ENCODE results near the gene SLC2A1. TPM values are rescaled to one million over a fixed set of nuclear protein-coding genes. Genes with fewer than 3 reads are reported as not detected.

The SLC2A1 gene
- polyA plus RNA-seq, 4 donors: 33.6 to 67.5 (median 44.3) TPM

DNA sequence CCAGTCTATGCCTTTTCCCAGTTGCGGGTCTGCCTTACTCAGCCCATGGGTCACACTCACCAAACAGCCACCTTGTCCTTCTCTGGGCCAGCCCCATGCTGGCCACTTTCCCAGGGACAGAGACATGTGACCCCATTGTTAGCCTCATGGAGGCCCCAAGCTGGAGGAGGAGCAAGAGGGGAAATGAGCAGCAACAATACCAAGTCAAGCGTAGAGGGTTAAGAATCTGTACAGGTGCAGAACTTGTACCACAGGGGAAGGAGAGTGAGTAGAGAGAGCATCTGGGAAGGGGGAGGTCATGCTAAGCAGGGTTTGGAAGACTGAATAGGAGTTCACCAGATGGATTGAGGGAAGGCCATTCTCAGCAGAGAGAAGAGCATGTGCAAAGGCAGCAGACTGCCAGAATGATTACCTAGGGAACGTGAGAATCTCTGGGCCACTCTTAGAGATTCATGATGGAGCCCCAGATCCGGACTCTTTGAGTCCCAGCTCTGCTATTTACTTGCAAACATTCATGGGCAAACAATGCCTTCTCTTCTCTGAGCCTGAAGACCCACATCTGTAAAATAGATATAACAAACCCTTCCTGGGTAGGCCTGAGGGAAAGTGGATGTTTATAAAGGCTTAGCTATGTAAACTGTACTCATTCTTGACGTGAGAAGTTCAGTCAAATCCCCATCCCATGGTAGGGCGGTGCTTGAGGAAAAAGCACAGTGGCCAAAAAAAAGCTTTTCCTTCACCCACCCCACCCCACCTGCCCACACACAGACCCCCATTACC lies 2.8 kb upstream of the SLC2A1 start:
- no peak for DNase-seq (ENCODE audit: low read depth in 4 of 4, low spot score in 3 of 4)

DNA sequence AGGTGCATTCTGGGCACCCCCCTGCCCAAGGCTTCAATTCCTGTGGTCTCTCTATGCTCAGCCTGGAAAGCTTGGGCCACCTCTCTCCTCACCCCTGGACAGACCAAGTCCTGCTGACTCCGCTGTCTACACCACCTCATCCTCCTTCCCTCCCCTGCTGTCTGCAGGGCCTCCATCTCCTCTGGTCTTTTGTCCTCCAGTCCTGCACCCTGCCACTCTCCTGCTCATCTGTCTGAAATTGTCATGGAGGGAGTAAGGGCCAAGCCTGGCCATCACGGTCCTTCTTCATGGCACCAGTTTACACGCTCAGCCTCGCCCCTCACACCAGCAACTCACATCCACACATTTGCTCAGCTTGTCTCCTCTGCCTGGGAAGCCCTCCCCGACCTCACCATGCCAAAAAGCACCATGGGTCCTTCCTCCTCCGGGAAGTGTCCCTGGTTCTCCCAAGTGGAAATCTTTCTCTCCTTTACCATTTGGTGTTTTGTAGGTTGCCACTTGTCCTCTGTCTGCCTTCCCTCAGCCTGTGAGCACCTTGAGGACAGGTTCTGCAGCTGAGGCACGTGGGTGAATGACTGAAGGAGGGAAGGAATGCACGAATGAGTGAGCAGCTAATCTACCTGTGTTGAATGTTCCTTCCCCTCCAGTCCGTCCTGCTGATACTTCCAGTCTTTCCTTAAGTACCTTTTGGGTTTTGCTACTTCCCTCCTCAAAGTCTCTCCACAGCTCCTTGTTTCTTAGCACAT lies 2.1 kb upstream of the SLC2A1 start:
- DNase-seq (ENCODE audit: low read depth in 4 of 4, low spot score in 3 of 4): no peak

DNA sequence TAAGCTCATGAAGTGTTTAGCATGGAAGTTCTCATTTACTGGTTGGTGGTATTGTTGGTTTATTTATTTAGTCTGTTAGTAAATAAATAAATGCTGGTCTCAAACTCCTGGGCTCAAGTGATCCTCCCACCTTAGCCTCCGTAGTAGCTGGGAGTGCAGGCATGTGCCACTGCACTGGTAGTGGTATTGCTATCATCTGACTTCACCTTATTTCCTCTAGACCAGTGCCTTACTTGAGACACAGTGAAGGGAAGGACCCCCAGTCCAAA lies 1.4 kb upstream of the SLC2A1 start:
- DNase-seq (ENCODE audit: low read depth in 4 of 4, low spot score in 3 of 4): no peak

DNA sequence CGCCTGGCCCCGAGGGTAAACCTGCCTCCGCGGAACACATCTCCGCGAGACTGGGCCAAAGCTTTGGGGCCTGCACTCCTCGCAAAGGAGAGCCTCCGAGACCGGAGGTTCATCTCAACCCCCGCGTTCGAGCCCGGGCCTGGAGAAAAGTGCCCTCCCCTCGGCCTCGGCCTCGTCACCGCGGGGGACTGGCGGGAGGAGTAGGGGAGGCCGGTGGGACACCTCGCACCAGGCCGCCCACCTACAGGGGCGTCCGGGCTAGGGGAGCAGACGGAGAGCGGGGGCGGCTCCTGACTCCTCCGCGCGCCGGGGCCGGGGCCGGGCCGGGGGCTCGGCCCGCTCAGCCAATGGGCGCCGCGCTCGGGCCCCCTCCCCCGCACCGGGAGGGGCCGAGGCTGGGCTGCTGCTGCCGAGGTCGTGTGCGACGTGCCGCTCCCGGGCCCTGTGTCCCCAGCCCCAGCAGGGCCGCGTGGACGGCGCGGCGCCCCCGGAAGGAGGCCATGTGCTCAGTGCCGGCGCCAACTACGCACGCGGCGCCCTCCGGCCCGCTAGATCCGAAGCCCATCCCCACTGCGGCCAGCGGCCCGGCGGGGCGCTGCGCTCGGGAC lies 684 bp downstream of the SLC2A1 start:
- DNase-seq (ENCODE audit: low read depth in 4 of 4, low spot score in 3 of 4): peak in 2 of 4 donors; percentile 54 to 65

DNA sequence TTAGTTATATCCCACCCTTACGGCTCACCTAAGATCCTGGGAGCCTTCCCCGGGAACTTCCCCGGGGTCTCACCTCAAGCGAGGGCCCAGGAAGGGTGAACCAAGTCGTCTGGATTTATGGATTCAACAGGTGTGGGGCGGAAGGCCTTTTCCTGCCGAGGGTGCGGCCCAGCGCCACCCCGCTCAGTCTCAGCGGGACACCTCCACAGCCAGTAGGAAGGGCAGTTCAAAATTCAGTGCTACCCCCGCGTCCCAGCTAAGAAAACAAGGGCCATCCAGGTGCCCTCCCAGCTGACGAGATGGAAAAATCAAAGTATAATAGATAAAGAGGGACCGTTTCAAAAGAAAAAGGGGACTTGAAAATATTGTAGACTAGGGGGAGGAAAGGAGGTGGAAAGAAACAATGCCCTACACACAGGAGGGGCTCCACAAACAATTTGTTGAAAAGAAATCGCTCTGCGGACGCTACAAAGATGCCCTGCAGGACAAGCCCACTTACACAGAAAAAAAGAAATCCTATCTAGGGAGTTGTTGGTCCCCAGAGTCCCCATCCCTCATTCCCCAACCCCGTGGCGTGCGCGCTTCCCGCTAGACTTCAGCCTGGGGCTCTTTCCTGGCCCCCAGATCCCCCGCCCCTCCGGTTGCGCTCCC lies 1.3 kb downstream of the SLC2A1 start:
- DNase-seq (ENCODE audit: low read depth in 4 of 4, low spot score in 3 of 4): no peak

DNA sequence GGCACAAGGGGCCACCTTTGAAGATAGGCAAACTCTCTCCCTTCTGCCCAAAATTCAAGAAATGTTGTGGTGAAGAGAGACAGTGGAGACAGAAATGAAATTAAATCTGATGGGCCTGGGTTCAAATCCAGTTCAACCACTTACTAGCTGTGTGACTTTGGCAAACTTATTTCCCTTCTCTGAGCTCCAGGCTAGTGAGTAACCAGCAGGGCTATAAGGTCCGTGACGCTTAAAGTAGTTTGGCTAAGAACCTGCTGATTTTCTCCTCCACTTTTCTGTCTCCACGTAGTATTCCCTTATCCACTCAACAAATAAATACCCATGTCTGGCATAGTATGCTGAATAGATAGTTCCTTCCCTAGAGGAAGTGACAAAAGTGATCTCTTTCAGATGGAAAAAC lies 1.9 kb downstream of the SLC2A1 start:
- no peak for DNase-seq (ENCODE audit: low read depth in 4 of 4, low spot score in 3 of 4)

DNA sequence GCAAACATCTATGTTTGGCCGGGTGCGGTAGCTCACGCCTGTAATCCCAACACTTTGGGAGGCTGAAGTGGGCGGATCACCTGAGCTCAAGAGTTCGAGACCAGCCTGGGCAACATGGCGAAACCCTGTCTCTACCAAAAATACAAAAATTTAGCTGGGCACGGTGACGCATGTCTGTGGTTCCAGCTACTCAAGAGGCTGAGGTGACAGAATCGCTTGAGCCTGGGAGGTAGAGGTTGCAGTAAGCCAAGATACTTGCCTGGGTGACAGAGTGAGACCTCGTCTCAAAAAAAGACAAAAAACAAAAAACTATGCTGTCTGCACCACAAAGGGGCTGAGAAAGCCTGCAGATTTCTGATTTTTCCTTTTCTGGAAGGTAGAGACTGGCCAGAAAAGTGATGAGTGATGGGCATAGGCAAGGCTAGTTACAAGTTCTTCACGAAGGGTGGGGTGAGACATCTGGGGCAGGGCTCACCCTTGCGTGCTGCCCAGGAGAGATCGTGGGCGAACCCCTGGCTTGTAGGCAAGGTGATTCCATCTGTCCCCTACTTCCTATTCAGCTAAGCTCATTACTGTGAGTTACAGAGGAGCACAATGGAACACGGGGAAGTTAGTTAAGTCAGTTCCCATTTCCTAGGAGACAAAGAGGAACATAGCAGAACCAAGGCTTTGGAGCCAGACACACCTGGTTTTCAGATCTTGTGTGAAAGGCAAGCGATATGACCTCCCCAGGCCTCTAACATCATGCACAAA lies 3.2 kb downstream of the SLC2A1 start:
- DNase-seq (ENCODE audit: low read depth in 4 of 4, low spot score in 3 of 4): no peak

DNA sequence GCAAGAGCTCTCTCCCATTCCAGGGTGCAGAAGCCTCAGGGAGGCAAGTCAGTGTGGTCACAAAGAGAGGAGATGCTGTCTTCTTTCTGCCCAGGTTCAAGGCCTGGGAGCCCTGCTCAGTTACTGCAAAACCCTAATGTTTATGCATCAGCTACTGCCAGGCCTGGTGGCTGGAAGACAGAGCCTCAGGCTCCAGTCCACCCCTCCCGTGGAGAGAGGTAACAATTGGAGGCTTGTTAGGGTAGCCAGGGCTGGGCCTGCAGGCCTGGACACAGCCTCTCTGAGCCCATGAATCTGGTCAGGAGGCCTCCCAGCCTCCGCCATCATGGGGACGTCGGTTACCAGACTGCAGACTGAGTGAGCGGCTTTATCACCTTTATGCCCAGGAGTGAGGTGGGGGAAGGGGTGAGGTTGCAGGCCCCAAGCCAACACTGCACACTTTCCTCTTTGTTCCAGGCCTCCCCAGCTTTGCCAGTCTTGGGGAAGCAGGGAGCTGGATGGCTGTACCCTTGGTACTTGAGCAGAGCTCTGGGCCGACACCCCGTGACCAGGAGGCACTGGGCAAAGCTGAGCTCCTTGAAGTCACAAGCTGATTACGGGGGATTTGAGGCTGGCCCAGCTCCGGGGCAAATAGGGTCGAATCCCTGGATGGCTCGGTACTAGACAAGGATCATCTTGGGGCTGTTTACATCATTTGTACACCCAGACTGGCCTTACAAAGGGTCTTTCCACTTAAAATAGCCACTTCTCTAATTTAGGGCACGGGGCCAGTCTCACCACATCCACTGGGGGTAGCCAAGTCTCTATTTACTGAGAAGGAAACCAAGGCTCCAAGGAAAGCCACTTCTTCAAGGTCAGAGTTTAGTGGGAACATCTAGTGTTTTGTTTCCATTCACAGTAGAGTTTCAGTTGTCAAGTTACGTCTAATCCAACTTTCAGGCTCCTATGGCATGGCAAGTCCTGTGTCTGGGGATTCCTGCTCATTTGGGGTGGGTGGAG lies 5.2 kb downstream of the SLC2A1 start:
- no peak for DNase-seq (ENCODE audit: low read depth in 4 of 4, low spot score in 3 of 4)

DNA sequence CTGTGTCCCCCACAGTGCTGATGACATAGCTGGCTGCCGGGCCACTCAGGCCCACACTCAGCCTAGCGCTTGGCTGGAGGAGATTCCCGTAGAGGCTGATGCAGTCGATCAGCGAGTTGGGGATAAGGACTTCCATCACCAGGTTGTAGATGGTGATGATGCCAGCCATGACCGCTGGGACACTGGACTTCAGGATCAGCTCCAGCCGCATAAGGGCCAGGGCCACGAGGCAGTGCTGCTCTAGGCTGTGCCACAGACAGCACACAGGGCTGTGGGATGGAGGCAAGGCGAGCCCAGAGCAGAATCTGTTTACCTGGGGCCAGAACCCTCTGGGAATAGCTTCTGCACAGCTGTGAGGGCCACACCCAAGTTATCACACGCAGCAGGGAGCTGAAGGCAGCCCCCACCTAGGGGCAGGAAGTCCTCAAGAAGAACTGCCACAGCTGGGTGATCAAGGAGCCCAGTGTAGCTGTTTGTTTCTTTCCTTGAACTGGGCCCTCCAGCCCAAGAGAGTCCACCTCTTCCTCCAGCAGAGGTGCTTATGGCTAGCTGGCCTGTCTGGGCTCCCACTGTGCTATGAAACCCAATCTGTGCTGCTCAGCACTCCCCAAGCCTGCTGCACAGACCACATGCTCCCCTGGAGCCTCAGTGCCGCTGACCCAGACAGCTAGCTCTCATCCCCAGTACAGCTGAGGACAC lies 6.2 kb downstream of the SLC2A1 start:
- DNase-seq (ENCODE audit: low read depth in 4 of 4, low spot score in 3 of 4): no peak

DNA sequence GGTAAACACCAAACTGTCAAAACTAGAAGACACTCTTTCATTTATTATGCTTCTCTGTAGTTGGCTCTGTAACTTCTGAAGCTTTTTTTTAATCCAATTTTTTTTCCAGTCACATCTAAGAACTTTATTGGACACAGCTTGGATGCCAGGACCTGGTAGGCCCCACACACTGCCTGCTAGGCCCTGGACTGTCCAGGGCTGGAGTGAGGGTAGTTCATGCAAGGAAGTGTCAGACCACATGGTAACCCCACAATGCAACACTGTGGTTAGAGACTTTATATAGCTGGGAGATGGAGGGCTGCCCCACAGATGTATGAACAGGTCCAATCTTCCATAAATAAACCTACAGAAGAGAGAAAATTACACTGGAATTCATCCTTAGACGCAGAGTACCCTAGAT lies 7.1 kb downstream of the SLC2A1 start:
- DNase-seq (ENCODE audit: low read depth in 4 of 4, low spot score in 3 of 4): no peak

DNA sequence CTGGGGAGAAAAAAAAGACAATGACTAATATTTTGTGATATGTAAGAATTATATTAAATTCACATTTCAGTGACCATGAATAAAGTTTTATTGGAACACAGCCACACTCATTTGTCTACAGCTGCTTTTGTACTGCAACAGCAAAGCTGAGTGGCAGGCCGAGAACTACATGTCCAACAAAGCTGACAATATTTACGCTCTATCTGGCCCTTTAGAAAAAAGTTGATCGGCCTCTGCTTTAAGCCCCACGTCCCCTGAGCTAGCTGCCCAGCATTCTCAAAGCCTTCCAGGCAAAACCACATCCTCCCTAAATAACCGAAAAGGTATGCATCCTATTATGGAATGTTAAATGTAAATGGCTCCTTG lies 8.6 kb downstream of the SLC2A1 start:
- no peak for DNase-seq (ENCODE audit: low read depth in 4 of 4, low spot score in 3 of 4)

DNA sequence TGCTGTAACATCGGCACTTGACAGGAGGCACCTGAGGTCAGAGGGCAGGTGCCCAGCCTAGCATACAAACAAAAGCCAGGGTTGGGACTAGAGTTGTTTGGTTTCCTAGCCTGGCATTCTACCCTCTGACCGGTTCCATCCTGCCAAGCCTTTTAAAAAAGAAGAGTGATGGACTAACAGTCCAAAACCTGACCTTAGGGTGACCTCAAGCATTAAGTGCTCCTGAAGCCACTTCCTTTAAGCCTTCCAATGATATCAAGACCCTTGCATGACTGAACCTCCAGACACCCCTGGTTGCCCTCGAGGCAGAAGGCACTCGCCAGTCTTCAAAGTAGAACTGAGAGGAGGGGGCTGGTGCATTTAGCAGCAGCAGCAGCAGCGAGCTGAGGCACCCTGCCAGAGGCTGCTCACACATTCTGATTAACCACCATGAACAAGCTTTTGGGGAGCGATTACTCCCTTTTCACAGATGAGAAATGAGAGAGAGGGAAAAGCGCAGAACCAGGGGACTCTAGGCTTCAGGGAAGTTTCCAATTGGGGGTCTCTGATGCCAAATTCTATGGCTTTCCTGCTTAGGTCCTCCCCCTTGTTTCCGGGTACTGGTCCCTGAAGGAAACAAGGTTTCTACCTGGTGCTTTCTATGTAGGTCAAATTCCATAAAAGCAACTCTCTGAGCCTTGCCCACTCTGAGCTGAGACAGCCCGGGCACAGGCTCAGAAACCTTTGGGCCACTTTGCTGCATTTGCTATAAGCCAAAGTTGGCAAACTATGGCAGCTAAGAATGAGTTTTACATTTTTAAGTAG lies 9.2 kb downstream of the SLC2A1 start:
- DNase-seq (ENCODE audit: low read depth in 4 of 4, low spot score in 3 of 4): no peak

DNA sequence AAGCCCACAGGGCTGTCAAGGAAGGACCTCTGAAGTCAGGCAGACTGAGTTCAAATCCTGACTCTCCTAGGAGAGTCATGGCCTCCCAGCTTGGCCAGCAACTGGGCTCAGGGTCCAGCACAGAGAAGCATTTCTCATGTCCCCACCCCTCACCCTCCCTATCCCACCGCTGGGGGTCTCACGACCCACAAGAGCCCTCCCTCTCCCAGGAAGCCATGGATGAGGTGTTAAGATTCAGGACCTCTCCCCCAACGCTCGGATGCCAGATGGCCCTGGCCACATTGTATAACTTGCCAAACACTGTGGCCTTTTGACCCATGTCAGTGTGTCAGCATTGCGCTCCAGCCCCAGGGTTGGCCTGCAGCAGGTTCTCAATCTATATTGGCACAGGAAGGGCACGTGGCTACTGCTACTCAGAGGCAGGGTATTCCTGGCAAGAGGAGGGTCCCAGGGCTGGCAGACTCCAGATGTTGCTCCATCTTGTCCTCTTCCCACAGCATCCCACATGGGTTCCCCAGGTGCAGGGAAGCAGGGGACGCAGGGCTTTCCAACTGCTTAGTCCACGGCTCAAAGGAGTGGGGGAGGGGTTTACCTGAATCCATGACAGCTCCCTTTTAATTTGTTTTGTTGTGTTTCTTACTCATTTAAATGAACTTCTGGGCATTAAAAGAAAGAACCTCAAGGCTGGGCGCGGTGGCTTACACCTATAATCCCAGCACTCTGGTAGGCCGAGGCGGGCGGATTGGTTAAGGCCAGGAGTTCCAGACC lies 10.5 kb downstream of the SLC2A1 start:
- no peak for DNase-seq (ENCODE audit: low read depth in 4 of 4, low spot score in 3 of 4)

DNA sequence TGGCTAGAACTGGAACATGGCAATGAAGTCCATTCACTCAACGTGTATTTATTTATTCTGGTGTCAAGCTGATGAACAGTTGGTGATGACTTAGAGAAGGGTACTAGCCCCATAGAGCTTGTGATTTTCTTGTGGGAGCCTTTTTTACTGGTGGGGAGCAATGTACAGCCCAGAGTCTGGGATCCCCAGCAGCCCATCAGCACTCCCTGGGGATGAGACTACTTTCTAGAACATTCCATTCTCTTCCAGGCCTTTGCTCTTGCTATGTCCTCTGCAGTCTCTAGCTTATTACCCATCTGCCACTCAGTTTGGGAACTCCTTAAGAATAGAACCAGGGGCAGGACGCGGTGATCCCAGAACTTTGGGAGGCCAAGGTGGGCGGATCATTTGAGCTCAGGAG lies 11.6 kb downstream of the SLC2A1 start:
- no peak for DNase-seq (ENCODE audit: low read depth in 4 of 4, low spot score in 3 of 4)

DNA sequence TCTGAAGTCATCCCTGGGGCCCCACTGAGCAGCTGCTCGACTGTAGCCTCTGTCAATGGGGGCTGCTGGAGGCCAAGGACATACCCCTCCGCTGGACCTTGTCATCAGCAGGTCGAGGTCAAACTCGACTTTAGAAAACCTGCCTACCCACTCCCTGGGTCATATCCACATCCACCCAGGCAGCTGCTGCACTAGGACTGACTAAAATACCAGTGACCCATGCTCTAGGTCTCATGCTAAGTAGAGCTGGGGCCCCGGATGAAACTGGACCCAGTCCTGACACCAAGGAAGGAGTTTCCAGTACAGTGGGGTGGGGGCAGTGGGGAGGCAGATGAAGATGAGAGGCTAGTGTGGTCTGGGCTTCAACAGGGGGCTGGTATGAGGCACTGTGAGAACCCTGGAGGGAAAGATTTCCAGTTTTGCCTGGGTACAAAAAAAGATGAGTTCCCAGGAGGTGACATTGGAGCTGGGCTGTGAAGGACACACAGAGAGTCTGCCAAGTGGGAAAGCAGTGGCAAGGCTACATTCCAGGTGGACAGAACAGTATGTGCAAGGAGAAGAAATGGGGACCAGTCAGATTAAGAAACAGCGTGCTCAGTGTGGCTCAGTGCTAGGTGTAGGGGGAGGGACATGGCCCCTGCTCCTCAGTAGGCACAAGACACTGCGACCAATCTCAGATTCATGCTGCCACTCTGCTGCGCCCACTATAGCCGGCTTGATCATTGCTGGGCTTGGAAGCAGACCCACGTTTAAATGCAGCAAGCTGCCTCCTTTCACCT lies 12.4 kb downstream of the SLC2A1 start:
- DNase-seq (ENCODE audit: low read depth in 4 of 4, low spot score in 3 of 4): no peak

DNA sequence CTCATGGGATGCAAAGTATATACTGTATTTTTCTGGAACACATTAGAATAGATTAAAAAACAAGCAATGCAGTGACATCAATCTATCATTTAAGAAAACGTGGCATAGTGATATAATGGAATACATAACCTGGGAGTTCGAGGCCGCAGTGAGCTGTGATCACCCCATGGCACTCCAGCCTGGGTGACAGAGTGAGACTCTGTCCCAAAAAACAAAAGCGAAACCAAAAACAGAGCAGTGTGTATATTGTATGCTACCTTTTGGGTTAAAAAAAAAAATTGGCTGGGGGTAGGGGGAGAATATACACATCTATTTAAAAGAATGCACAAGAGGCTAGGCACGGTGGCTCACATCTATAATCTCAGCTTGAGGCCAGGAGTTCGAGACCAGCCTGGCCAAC lies 13.5 kb downstream of the SLC2A1 start:
- no peak for DNase-seq (ENCODE audit: low read depth in 4 of 4, low spot score in 3 of 4)

Measured in left renal pelvis (tissue), 4 donors.